WTC11 (cell line): Measurements from ENCODE around the gene TDP2.

ENCODE experiments used
- CBFB ChIP-seq: sonication (generic); formaldehyde crosslinking; IDR thresholded peaks from 2 replicates; pipeline ENCODE4 v1.8.1; 2022; ENCODE audit warnings: mild to moderate bottlenecking, low read depth, missing genetic modification reagents
- CREB1 ChIP-seq: sonication (generic); formaldehyde crosslinking; IDR thresholded peaks from 2 replicates; pipeline ENCODE4 v1.8.0; 2023; ENCODE audit warnings: mild to moderate bottlenecking, missing genetic modification reagents
- CTCF ChIP-seq: fragments of 200-600 bp; IDR thresholded peaks from 2 replicates; pipeline ENCODE4 v1.8.0; 2022; ENCODE audit warnings: antibody characterized with exemption
- HMGA2 ChIP-seq: fragments of 250-450 bp; sonication (Bioruptor Pico); IDR thresholded peaks from 2 replicates; pipeline ENCODE4 v1.4.0; 2021; ENCODE audit warnings: mild to moderate bottlenecking, moderate library complexity
- IRF2 ChIP-seq: sonication (generic); formaldehyde crosslinking; IDR thresholded peaks from 2 replicates; pipeline ENCODE4 v1.8.0; 2022; ENCODE audit warnings: low read depth, missing genetic modification reagents, borderline replicate concordance
- JUN ChIP-seq: sonication (generic); formaldehyde crosslinking; IDR thresholded peaks from 2 replicates; pipeline ENCODE4 v1.8.0; 2023; ENCODE audit warnings: mild to moderate bottlenecking, missing genetic modification reagents
- NFATC4 ChIP-seq: fragments of 250-450 bp; sonication (Bioruptor Pico); IDR thresholded peaks from 2 replicates; pipeline ENCODE4 v1.9.0; 2021; ENCODE audit warnings: mild to moderate bottlenecking
- PREB ChIP-seq: sonication (generic); formaldehyde crosslinking; IDR thresholded peaks from 2 replicates; pipeline ENCODE4 v1.8.1; 2022; ENCODE audit warnings: mild to moderate bottlenecking, missing genetic modification reagents, moderate library complexity, borderline replicate concordance
- USF2 ChIP-seq: sonication (generic); formaldehyde crosslinking; IDR thresholded peaks from 2 replicates; pipeline ENCODE4 v1.8.1; 2023; ENCODE audit warnings: mild to moderate bottlenecking, missing genetic modification reagents, moderate library complexity
- ZBTB43 ChIP-seq: sonication (generic); formaldehyde crosslinking; IDR thresholded peaks from 2 replicates; pipeline ENCODE4 v1.8.1; 2023; ENCODE audit warnings: mild to moderate bottlenecking, missing genetic modification reagents

GRCh38 chr6:24691550-24691949 lies 24.9 kb upstream of the TDP2 start:
- TF ChIP-seq CTCF (no peak), CBFB (CRISPR knock-in tag) (no peak), PREB (CRISPR knock-in tag) (no peak), ZBTB43 (CRISPR knock-in tag) (no peak), CREB1 (no peak), IRF2 (no peak), NFATC4 (CRISPR knock-in tag) (no peak), USF2 (CRISPR knock-in tag) (no peak), JUN (CRISPR knock-in tag) (no peak), HMGA2 (CRISPR knock-in tag) (no peak)
